Measurements from ENCODE around the gene CNTN4.

CNTN4 gene

GRCh38 chr3:2837239-2837638 lies 738.6 kb downstream of the CNTN4 start:
- Histone ChIP-seq H3K4me3 (replicated peaks; ENCODE audit: low read depth, low read length) (no peak overlapping the region), H3K27me3 (replicated peaks; ENCODE audit: control insufficient read depth, insufficient read depth, low read length) (no peaks in the 10 kb centered on the region; the same call in 1 of the 2 replicates), H3K36me3 (ENCODE audit: control insufficient read depth, insufficient read depth, low read length) (no peaks in the 10 kb centered on the region)
- DNase-seq (ENCODE audit: extremely low read depth, insufficient read length): no peak
- no peak for TF ChIP-seq CTCF (IDR thresholded peaks at IDR 0.05; ENCODE audit: insufficient read depth, low read length, poor library complexity, severe bottlenecking)

- H3K4me3 ChIP-seq (replicated peaks; ENCODE audit: low read depth, low read length): no peak overlapping the region
- TF ChIP-seq CTCF (IDR thresholded peaks at IDR 0.05; ENCODE audit: insufficient read depth, low read length, poor library complexity, severe bottlenecking): no peak
- H3K27me3 ChIP-seq (replicated peaks; ENCODE audit: control insufficient read depth, insufficient read depth, low read length): no peaks in the 10 kb centered on the region; the same call in 1 of the 2 replicates
- H3K36me3 ChIP-seq (ENCODE audit: control insufficient read depth, insufficient read depth, low read length): no peaks in the 10 kb centered on the region
- no peak for DNase-seq (ENCODE audit: extremely low read depth, insufficient read length)
These were observed 739.2 kb downstream of the CNTN4 start for GRCh38 chr3:2837910-2838309.

GRCh38 chr3:2838546-2839157 lies 740.0 kb downstream of the CNTN4 start:
- no peak overlapping the region for H3K4me3 ChIP-seq (replicated peaks; ENCODE audit: low read depth, low read length)
- no peak for TF ChIP-seq CTCF (IDR thresholded peaks at IDR 0.05; ENCODE audit: insufficient read depth, low read length, poor library complexity, severe bottlenecking)
- DNase-seq (ENCODE audit: extremely low read depth, insufficient read length): no peak
- H3K36me3 ChIP-seq (ENCODE audit: control insufficient read depth, insufficient read depth, low read length): no peaks in the 10 kb centered on the region
- no peaks in the 10 kb centered on the region; the same call in 1 of the 2 replicates for H3K27me3 ChIP-seq (replicated peaks; ENCODE audit: control insufficient read depth, insufficient read depth, low read length)

GRCh38 chr3:2839876-2840275 lies 741.2 kb downstream of the CNTN4 start:
- no peak for DNase-seq (ENCODE audit: extremely low read depth, insufficient read length)
- Histone ChIP-seq H3K36me3 (ENCODE audit: control insufficient read depth, insufficient read depth, low read length) (no peaks in the 10 kb centered on the region), H3K4me3 (replicated peaks; ENCODE audit: low read depth, low read length) (no peak overlapping the region), H3K27me3 (replicated peaks; ENCODE audit: control insufficient read depth, insufficient read depth, low read length) (no peaks in the 10 kb centered on the region; the same call in 1 of the 2 replicates)
- no peak for TF ChIP-seq CTCF (IDR thresholded peaks at IDR 0.05; ENCODE audit: insufficient read depth, low read length, poor library complexity, severe bottlenecking)

- Histone ChIP-seq H3K36me3 (ENCODE audit: control insufficient read depth, insufficient read depth, low read length) (no peaks in the 10 kb centered on the region), H3K27me3 (replicated peaks; ENCODE audit: control insufficient read depth, insufficient read depth, low read length) (no peaks in the 10 kb centered on the region), H3K4me3 (replicated peaks; ENCODE audit: low read depth, low read length) (no peak overlapping the region)
- no peak for DNase-seq (ENCODE audit: extremely low read depth, insufficient read length)
- no peak for TF ChIP-seq CTCF (IDR thresholded peaks at IDR 0.05; ENCODE audit: insufficient read depth, low read length, poor library complexity, severe bottlenecking)
These were observed 748.6 kb downstream of the CNTN4 start for GRCh38 chr3:2847062-2847841.

Measured in GM06990 (cell line).